Measurements from ENCODE around the gene PPM1D.
"Not testable (repeated sequence)": the region's sequence is repeated elsewhere in the genome, so short reads cannot be mapped to it uniquely, and the experiment has no call there.

PPM1D gene

GRCh38 chr17:60599220-60599619, 773 bp upstream of the PPM1D start:
- Histone ChIP-seq H3K9ac (ENCODE audit: insufficient read length) (peak overlapping the region; percentile 90), H3K36me3 (ENCODE audit: insufficient read depth, low read length) (no peaks in the 10 kb centered on the region), H3K27ac (peak overlapping the region; percentile 89), H3K4me3 (peak overlapping the region; percentile 91), H3K9me3 (ENCODE audit: low read depth, low read length) (no peaks in the 10 kb centered on the region)
- DNase-seq (ENCODE audit: low read depth, low spot score): no peak
- no peak for TF ChIP-seq FOXP2 (optimal IDR thresholded peaks at IDR 0.05; ENCODE audit: control extremely low read depth, extremely low read length, insufficient read depth)
- TF ChIP-seq POLR2AphosphoS5 (IDR thresholded peaks at IDR 0.05; ENCODE audit: borderline replicate concordance, low read depth, low read length): no peak
- no peak for TF ChIP-seq EZH2 (IDR thresholded peaks at IDR 0.05)

DNA sequence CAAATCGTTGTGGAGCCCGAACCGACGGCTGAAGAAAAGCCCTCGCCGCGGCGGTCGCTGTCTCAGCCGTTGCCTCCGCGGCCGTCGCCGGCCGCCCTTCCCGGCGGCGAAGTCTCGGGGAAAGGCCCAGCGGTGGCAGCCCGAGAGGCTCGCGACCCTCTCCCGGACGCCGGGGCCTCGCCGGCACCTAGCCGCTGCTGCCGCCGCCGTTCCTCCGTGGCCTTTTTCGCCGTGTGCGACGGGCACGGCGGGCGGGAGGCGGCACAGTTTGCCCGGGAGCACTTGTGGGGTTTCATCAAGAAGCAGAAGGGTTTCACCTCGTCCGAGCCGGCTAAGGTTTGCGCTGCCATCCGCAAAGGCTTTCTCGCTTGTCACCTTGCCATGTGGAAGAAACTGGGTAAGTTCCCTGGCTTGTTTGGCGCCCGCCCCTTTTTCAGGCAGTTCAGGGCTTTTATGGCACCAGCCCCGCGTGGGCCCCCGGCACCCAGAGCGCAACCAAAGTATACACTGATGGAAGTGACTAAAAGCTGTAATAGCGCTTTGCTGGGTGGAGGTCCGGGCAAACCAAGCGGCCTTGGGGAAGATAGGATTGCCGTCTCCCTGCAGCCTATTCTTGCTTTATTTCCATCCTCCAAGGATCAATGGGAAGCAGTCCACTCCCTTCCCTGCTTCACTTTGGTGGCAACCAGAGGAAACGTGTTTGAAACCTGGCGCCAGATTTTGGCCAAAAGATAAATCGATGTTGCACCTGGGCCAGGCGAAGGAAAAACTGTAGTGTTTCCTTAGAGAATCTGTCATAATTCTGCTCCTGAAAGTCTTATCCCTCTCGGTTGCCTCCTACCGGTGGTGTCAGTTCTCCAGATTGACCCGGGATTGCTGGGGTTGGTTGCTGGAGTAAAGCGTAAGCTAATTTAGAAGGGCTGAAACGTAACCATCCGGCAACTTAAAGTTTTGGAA, 775 bp downstream of the PPM1D start:
- no peaks in the 10 kb centered on the region for H3K9me3 ChIP-seq (ENCODE audit: low read depth, low read length)
- peak overlapping the region; percentile 91 for H3K4me3 ChIP-seq
- peak overlapping the region; percentile 91 for H3K9ac ChIP-seq (ENCODE audit: insufficient read length)
- TF ChIP-seq POLR2AphosphoS5 (IDR thresholded peaks at IDR 0.05; ENCODE audit: borderline replicate concordance, low read depth, low read length): no peak
- no peak for TF ChIP-seq EZH2 (IDR thresholded peaks at IDR 0.05)
- no peak for TF ChIP-seq FOXP2 (optimal IDR thresholded peaks at IDR 0.05; ENCODE audit: control extremely low read depth, extremely low read length, insufficient read depth)
- peak; percentile 76 for DNase-seq (ENCODE audit: low read depth, low spot score)
- no peaks in the 10 kb centered on the region for H3K36me3 ChIP-seq (ENCODE audit: insufficient read depth, low read length)
- H3K27ac ChIP-seq: peak overlapping the region; percentile 90

- peak; percentile 93 for DNase-seq (ENCODE audit: low read depth, low spot score)
- H3K36me3 ChIP-seq (ENCODE audit: insufficient read depth, low read length): no peaks in the 10 kb centered on the region
- peak overlapping the region; percentile 90 for H3K27ac ChIP-seq
- peak overlapping the region; percentile 91 for H3K4me3 ChIP-seq
- H3K9ac ChIP-seq (ENCODE audit: insufficient read length): peak overlapping the region; percentile 91
- H3K9me3 ChIP-seq (ENCODE audit: low read depth, low read length): no peaks in the 10 kb centered on the region
- no peak for TF ChIP-seq FOXP2 (optimal IDR thresholded peaks at IDR 0.05; ENCODE audit: control extremely low read depth, extremely low read length, insufficient read depth)
- TF ChIP-seq POLR2AphosphoS5 (IDR thresholded peaks at IDR 0.05; ENCODE audit: borderline replicate concordance, low read depth, low read length): peak; percentile 36; the same call in 1 of the 2 replicates
Observed at GRCh38 chr17:60601447-60602384, 1.7 kb downstream of the PPM1D start.

- Histone ChIP-seq H3K4me3 (peak overlapping the region; percentile 91), H3K27ac (peak overlapping the region; percentile 90), H3K36me3 (ENCODE audit: insufficient read depth, low read length) (no peaks in the 10 kb centered on the region), H3K9me3 (ENCODE audit: low read depth, low read length) (no peaks in the 10 kb centered on the region), H3K9ac (ENCODE audit: insufficient read length) (peak overlapping the region; percentile 91)
- TF ChIP-seq POLR2AphosphoS5 (IDR thresholded peaks at IDR 0.05; ENCODE audit: borderline replicate concordance, low read depth, low read length) (no peak), FOXP2 (optimal IDR thresholded peaks at IDR 0.05; ENCODE audit: control extremely low read depth, extremely low read length, insufficient read depth) (no peak), EZH2 (IDR thresholded peaks at IDR 0.05) (no peak)
- DNase-seq (ENCODE audit: low read depth, low spot score): no peak
Observed at GRCh38 chr17:60602385-60602742, 2.4 kb downstream of the PPM1D start.

DNA sequence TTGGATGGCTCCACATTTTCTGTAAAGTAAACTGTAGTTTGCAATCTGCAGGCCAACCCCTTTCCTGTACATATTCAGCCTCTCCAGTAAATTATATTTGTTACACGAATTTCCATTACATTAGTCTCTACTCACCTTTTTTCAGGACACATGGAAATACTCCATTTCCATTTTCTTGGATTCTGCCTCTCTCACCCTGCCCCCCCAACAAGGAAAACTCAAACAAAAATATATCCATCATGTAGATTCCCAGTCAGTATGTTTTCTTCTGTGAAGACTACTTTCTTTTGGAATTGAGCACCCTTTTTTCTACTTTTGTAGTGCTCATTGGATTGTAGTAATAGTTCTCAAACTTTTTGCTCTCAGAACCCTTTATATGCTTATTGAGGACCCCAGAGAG, 2.9 kb downstream of the PPM1D start:
- peak overlapping the region; percentile 91 for H3K9ac ChIP-seq (ENCODE audit: insufficient read length)
- peak overlapping the region; percentile 90; the same call in 1 of the 2 replicates for H3K27ac ChIP-seq
- peak overlapping the region; percentile 91 for H3K4me3 ChIP-seq

GRCh38 chr17:60603477-60603876, 3.5 kb downstream of the PPM1D start:
- not testable (repeated sequence) for H3K4me3 ChIP-seq; H3K36me3 ChIP-seq (ENCODE audit: insufficient read depth, low read length); DNase-seq (ENCODE audit: low read depth, low spot score); H3K27ac ChIP-seq; H3K9ac ChIP-seq (ENCODE audit: insufficient read length); H3K9me3 ChIP-seq (ENCODE audit: low read depth, low read length)

More for the DNA sequence above, 2.9 kb downstream of the PPM1D start:
- TF ChIP-seq EZH2 (IDR thresholded peaks at IDR 0.05) (no peak), FOXP2 (optimal IDR thresholded peaks at IDR 0.05; ENCODE audit: control extremely low read depth, extremely low read length, insufficient read depth) (no peak), POLR2AphosphoS5 (IDR thresholded peaks at IDR 0.05; ENCODE audit: borderline replicate concordance, low read depth, low read length) (no peak)
- no peaks in the 10 kb centered on the region for H3K36me3 ChIP-seq (ENCODE audit: insufficient read depth, low read length)
- DNase-seq (ENCODE audit: low read depth, low spot score): no peak
- no peaks in the 10 kb centered on the region for H3K9me3 ChIP-seq (ENCODE audit: low read depth, low read length)

GRCh38 chr17:60604686-60605334, 4.8 kb downstream of the PPM1D start:
- no peak for TF ChIP-seq FOXP2 (optimal IDR thresholded peaks at IDR 0.05; ENCODE audit: control extremely low read depth, extremely low read length, insufficient read depth)
- no peak overlapping the region for H3K9ac ChIP-seq (ENCODE audit: insufficient read length)
- H3K4me3 ChIP-seq: no peak overlapping the region
- no peaks in the 10 kb centered on the region for H3K36me3 ChIP-seq (ENCODE audit: insufficient read depth, low read length)
- DNase-seq (ENCODE audit: low read depth, low spot score): no peak
- H3K9me3 ChIP-seq (ENCODE audit: low read depth, low read length): no peaks in the 10 kb centered on the region
- H3K27ac ChIP-seq: no peak overlapping the region

DNA sequence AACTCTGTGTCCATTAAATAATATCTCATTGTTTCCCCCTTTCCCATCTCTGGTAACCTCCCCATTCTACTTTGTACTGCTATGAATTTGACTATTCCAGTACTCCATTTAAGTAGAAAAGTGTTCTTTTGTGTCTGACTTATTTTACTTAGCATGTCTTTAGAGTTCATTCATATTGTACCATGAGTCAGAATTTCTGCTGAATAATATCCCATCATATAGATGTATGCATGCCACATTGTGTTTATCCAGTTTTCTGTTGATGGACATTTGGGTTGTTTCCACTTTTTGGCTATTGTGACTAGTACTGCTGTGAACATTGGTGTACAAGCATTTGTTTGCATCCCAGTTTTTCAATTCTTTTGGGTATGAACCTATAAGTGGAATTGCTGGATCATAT, 6.0 kb downstream of the PPM1D start:
- TF ChIP-seq EZH2 (IDR thresholded peaks at IDR 0.05) (no peak), FOXP2 (optimal IDR thresholded peaks at IDR 0.05; ENCODE audit: control extremely low read depth, extremely low read length, insufficient read depth) (no peak), POLR2AphosphoS5 (IDR thresholded peaks at IDR 0.05; ENCODE audit: borderline replicate concordance, low read depth, low read length) (no peak)
- DNase-seq (ENCODE audit: low read depth, low spot score): no peak
- Histone ChIP-seq H3K27ac (no peak overlapping the region), H3K36me3 (ENCODE audit: insufficient read depth, low read length) (no peaks in the 10 kb centered on the region), H3K9me3 (ENCODE audit: low read depth, low read length) (no peaks in the 10 kb centered on the region), H3K4me3 (no peak overlapping the region), H3K9ac (ENCODE audit: insufficient read length) (no peak overlapping the region)
